Muscle layer of duodenum (tissue), 2 donors: Measurements from ENCODE around the gene SAYSD1.

Experiments
- H3K27ac ChIP-seq: one replicate; pipeline ENCODE4 v1.7.0; 2013; ENCODE audit warnings: mild to moderate bottlenecking, low read length
- H3K27me3 ChIP-seq: one replicate; pipeline ENCODE4 v1.7.0; 2013; ENCODE audit warnings: low read depth, mild to moderate bottlenecking, control low read depth, low read length
- H3K36me3 ChIP-seq, 2 donors: one replicate each; pipeline ENCODE4 v1.7.0; 2013; ENCODE audit warnings: low read length in 2 of 2, control low read depth in 1 of 2, mild to moderate bottlenecking in 1 of 2; ENCODE audit not compliant: insufficient read depth in 2 of 2, control insufficient read depth in 1 of 2
- H3K4me1 ChIP-seq, 2 donors: one replicate each; pipeline ENCODE4 v1.7.0; 2013; ENCODE audit warnings: low read length in 2 of 2, mild to moderate bottlenecking in 2 of 2, control low read depth in 1 of 2, moderate library complexity in 1 of 2; ENCODE audit not compliant: insufficient read depth in 2 of 2, control insufficient read depth in 1 of 2
- H3K4me3 ChIP-seq, 2 donors: one replicate each; pipeline ENCODE4 v1.7.0; 2013; ENCODE audit warnings: low read length in 2 of 2, low read depth in 1 of 2, mild to moderate bottlenecking in 1 of 2
- H3K9me3 ChIP-seq, 2 donors: one replicate each; pipeline ENCODE4 v1.7.0; 2013; ENCODE audit warnings: low read length in 2 of 2, control low read depth in 1 of 2, mild to moderate bottlenecking in 1 of 2; ENCODE audit not compliant: control insufficient read depth in 1 of 2
- donor health status: healthy.

SAYSD1 gene

DNA sequence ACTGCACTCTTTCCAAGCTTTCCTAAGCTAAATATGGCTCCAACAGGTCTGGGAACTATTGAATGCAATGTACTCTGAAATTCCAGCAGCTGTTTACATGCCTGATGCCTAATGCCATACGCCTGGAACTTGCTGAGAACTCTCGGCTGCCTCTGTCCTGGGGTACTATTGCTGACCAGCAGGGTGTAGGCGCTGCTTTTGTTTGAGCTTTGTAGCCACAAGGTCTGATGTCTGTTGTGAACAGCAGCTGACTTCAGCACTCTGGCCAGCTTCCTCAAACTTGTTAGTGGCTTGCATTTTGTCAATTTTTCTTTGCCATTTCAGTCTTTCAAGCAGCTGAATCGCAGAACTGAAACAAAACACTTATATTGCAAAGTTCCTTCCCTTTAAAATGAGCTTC is 26.7 kb downstream of the SAYSD1 start:
- no peak overlapping the region for H3K27ac ChIP-seq
- peaks cover 0 to 12% of the 10 kb centered on the region in 2 donors for H3K4me1 ChIP-seq

DNA sequence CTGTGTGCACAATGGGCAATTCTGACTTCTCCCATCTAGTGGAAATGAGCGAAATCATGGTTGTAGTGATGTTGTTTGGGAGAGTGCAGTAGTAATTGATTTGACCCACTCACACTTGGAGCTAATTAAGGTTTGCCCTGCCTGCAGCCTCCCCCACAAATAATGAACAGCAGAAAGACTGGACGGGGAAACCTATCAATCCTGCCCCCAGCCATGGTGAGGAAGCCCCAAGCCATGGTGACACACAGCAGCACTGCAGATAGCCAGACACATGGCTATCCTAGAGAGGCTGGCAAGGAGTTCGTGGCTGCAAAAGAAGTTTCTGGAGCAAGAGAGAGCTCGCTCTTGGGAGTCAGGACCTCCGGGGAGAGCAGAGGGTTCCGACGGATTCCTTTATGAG is 27.8 kb downstream of the SAYSD1 start:
- peaks cover 0 to 12% of the 10 kb centered on the region in 2 donors for H3K4me1 ChIP-seq
- no peak overlapping the region for H3K27ac ChIP-seq
- no peak overlapping the region for H3K4me3 ChIP-seq
- H3K36me3 ChIP-seq: no peaks in the 10 kb centered on the region
- H3K27me3 ChIP-seq: no peaks in the 10 kb centered on the region
- H3K9me3 ChIP-seq: no peaks in the 10 kb centered on the region

More for the DNA sequence above, 26.7 kb downstream of the SAYSD1 start:
- no peaks in the 10 kb centered on the region for H3K27me3 ChIP-seq
- no peaks in the 10 kb centered on the region for H3K9me3 ChIP-seq
- no peak overlapping the region for H3K4me3 ChIP-seq
- no peaks in the 10 kb centered on the region for H3K36me3 ChIP-seq

DNA sequence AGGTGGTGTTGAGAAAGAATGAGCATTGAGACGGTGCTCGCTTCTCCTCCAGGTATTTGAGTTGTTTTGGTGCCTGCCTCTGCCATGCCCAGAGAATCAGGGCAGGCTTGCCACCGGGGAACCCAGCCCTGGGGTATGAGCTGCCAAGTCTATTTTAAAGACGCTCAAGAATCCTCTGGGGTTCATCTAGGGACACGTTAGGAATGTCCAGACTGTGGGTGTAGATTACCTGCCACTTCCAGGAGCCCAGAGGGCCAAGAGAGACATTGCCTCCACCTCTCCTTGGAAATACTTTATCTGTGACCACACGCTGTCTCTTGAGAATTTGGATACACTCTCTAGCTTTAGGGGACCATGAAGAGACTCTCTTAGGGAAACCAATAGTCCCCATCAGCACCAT is 28.3 kb downstream of the SAYSD1 start:
- Histone ChIP-seq H3K4me3 (no peak overlapping the region), H3K9me3 (no peaks in the 10 kb centered on the region), H3K4me1 (peaks cover 0 to 12% of the 10 kb centered on the region in 2 donors), H3K27me3 (no peaks in the 10 kb centered on the region), H3K27ac (no peak overlapping the region), H3K36me3 (no peaks in the 10 kb centered on the region)

DNA sequence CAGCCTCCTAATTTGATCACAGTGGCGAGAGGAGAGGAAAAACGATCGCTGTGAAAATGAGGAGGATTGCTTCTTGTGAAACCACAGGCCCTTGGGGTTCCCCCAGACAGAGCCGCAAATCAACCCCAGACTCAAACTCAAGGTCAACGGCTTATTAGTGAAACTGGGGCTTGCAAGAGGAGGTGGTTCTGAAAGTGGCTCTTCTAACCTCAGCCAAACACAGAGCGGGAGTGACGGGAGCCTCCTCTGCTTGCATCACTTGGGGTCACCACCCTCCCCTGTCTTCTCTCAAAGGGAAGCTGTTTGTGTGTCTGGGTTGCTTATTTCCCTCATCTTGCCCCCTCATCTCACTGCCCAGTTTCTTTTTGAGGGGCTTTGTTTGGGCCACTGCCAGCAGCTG is 28.7 kb downstream of the SAYSD1 start:
- Histone ChIP-seq H3K4me3 (no peak overlapping the region), H3K27ac (no peak overlapping the region), H3K36me3 (no peaks in the 10 kb centered on the region), H3K4me1 (peaks cover 0 to 12% of the 10 kb centered on the region in 2 donors), H3K9me3 (no peaks in the 10 kb centered on the region), H3K27me3 (no peaks in the 10 kb centered on the region)

DNA sequence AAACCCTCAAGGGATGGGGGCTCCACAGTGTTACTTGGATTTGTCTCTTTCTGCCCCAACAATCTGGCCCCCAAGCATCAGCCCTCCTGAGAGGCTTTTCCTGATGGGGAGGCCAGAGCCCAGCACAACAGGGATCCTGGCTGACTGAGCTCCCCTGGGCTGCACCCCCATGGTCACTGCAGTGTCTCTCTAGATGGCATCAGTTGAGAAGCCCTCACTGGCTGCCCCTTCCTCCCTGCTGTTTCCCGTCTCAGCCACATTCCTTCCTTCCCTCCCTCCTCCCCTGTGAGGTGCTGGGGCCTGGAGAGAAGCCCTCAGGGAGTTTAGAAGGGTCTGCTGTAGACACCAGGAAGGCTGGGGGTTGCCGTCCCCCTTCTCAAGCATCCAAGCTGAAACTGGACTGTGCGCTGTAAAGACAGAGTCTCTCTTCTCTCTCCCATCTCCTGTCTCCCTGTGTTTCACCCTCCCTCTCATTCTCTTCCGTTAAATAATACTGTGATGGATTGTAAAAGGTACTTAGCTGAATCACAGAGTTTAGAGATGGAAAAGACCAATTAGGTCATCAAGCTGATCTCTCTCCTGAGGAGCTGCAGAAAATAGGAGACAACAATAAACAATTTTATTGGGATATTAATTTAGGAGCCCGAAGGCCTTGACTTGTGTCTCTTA is 29.7 kb downstream of the SAYSD1 start:
- no peak overlapping the region for H3K4me3 ChIP-seq
- no peaks in the 10 kb centered on the region for H3K36me3 ChIP-seq
- no peaks in the 10 kb centered on the region for H3K9me3 ChIP-seq
- peak overlapping the region; percentile 56 for H3K27ac ChIP-seq
- H3K4me1 ChIP-seq: peaks cover 0 to 12% of the 10 kb centered on the region in 2 donors
- H3K27me3 ChIP-seq: no peaks in the 10 kb centered on the region

DNA sequence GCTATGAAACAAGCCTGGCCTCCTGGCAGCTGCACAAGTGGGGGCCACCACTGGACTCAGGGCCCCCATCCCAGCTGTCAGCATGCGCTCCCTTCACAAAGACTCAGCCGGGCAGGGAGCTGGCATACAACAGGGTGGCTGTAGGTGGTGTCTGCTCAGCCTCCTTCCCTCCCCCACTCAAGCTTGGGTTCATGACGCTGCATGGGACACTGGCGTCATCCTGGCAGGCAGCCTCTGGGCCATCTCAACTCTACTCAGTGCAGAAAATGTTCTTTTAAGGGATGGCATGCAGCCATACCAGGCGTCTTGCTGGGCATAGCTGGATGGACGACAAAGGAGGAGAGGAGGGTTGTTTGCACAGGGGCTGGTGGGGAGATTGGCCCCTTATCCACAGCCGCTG is 30.5 kb downstream of the SAYSD1 start:
- Histone ChIP-seq H3K27me3 (no peaks in the 10 kb centered on the region), H3K36me3 (no peaks in the 10 kb centered on the region), H3K4me3 (no peak overlapping the region), H3K4me1 (peaks cover 0 to 12% of the 10 kb centered on the region in 2 donors), H3K9me3 (no peaks in the 10 kb centered on the region), H3K27ac (peak overlapping the region; percentile 56)

DNA sequence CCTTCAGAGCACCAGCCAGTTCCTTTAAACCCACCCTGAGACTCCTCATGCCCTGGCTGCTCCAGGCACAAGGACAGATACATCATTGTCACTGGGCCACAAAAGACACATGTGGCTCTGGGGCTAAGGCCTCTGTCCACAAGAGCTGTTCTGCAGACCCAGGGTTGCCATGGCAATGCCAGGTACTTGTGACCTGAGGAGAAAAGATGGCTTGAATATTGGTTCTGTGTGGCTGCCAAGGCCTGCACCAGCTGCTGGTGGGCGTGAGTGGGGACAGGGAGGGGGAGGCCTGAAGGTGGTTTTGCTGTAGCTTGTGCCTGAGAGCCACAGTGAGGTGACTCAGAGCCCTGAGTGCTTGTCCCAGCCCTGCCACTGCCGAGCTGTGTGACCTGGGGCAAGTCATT is 31.8 kb downstream of the SAYSD1 start:
- Histone ChIP-seq H3K27ac (no peak overlapping the region), H3K27me3 (no peaks in the 10 kb centered on the region), H3K9me3 (no peaks in the 10 kb centered on the region), H3K4me3 (no peak overlapping the region), H3K36me3 (no peaks in the 10 kb centered on the region), H3K4me1 (peaks cover 0 to 4% of the 10 kb centered on the region in 2 donors)

DNA sequence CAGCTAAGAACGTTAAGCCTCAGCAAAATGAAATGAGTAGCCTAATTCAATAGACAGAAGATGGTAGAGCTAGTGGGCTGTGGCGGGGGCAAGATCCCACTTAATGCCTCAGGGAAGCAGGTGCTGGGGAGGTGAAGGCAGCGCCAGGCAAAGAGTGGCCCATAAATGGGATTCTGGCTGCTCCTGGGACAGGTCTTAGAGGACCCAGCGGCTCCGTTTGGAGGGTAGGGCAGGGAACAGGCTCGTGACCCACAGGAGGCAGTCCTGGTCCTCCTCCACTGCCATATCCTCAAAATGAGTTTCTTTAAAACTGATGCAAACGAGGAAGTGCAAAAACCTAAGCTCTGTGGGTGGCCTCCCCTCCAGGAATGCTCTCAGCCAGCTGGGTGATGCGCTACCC is 32.7 kb downstream of the SAYSD1 start:
- no peaks in the 10 kb centered on the region for H3K27me3 ChIP-seq
- no peaks in the 10 kb centered on the region for H3K36me3 ChIP-seq
- H3K9me3 ChIP-seq: no peaks in the 10 kb centered on the region
- no peaks in the 10 kb centered on the region for H3K4me1 ChIP-seq
- H3K4me3 ChIP-seq: no peak overlapping the region
- H3K27ac ChIP-seq: no peak overlapping the region

DNA sequence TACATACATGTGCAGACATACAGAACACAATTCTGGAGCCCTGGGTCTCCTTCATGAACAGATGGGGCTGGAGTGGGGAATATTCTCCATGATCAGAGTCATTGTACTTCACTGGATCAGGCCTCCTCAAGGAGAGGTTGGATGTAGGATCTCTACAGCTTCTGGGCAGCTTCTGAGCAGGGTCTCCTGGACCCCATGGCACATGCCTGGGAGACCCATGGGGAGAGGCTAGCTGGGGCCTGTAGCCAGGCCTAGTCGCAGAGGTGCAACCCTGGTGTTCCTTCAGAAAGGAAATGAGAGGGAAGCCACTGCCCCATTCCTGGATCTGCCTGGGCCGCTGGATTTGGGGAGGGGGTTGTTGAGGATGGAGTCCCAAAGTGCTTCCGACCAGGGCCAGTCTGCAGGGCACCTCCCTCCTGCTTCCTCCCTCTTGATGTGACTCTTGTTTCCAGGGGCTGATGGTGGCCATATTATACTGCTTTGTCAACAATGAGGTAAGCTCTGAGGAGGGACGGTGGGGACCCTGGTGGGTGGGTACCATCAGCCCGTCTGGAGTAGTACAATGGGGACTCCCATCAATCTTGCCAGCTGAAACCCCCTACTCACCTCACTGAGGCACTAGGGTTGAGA is 34.6 kb downstream of the SAYSD1 start:
- Histone ChIP-seq H3K27me3 (no peaks in the 10 kb centered on the region), H3K4me3 (no peak overlapping the region), H3K27ac (no peak overlapping the region), H3K4me1 (no peaks in the 10 kb centered on the region), H3K9me3 (no peaks in the 10 kb centered on the region), H3K36me3 (no peaks in the 10 kb centered on the region)

DNA sequence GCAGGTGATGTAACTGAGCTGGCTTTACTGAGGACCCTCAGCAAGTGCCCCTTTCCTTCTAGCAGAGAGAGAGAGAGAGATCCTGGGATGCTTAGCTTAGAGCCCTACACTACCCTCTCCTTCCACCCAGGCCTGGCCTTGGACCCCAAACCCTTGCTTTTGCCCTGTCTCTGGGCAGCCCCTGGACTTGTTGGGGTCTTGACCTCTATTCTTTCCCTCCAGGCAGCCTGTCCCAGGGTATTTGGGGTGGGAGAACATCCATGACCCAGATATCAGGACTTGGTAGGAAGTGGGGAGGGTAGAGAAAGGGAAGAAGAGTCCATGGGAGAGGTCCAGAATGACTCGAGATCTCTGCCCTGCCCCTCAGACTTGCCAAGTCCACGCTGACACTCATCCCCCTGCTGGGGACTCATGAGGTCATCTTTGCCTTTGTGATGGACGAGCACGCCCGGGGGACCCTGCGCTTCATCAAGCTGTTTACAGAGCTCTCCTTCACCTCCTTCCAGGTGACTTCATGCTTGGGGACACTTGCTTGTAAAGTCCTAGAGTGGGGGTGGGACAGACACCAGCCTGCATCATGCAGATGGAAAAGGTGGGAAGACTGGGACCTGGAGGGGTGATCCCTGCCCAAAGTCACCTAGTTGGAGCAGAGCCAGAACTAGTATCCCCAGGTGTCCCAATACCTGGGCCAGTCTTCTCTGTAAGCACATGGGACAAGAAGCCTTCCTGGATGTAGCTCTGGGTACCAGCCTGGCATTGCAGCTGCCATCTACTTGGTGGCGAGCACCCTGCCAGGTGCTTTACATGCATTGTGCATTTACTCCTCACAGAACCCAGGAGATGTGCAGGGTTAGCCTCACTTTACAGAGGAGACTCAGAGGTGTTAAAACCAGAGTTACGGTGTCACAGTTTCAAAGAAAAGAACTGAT is 35.5 kb downstream of the SAYSD1 start:
- H3K36me3 ChIP-seq: no peaks in the 10 kb centered on the region
- no peaks in the 10 kb centered on the region for H3K4me1 ChIP-seq
- no peak overlapping the region for H3K27ac ChIP-seq
- H3K4me3 ChIP-seq: no peak overlapping the region
- H3K27me3 ChIP-seq: no peaks in the 10 kb centered on the region
- H3K9me3 ChIP-seq: no peaks in the 10 kb centered on the region

DNA sequence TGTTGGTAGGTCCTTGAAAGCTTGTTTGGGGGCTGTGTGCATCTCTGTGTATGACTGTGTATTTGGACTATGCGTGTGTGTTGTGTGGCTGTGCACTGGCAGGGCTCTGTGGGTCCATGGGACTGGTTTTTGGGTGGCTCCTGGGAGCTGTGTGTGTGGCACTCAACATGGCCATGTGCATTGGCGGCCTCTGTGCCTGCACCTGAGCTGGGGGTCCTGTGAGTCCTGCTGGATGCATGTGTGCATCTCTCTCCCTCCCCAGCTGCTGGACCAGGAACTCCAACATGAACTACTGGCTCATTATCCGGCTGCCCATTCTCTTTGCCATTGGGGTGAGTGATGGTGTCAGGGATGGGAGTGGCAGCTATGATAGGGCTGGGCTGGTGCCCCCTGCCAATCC is 36.3 kb downstream of the SAYSD1 start:
- Histone ChIP-seq H3K36me3 (no peaks in the 10 kb centered on the region), H3K9me3 (no peaks in the 10 kb centered on the region), H3K27me3 (no peaks in the 10 kb centered on the region), H3K4me3 (no peak overlapping the region), H3K27ac (no peak overlapping the region), H3K4me1 (no peaks in the 10 kb centered on the region)
